GM12878 (cell line): ENCODE measurements around the gene POLN. TPM values are rescaled to one million over a fixed set of nuclear protein-coding genes. Genes with fewer than 3 reads are reported as not detected.

Source experiments
- ATAC-seq: fragments of 200-7000 bp; cut with Tn5 transposase; 3 replicates; pipeline ENCODE4 v1.9.1; 2020; ENCODE audit warnings: mild to moderate bottlenecking, moderate library complexity
- BruUV-seq: library from RNA; stranded (reverse); fragments of 400-500 nt; replicated peaks from 2 replicates; lab custom pipeline; 2021; lab: Mats Ljungman, UMichigan
- CTCF ChIA-PET: fragments of 300-600 bp; sonication (Branson Sonifier 250); formaldehyde crosslinking; extraction: SDS; loops from one replicate; lab custom pipeline; 2021; ENCODE audit warnings: inconsistent platforms; lab: Yijun Ruan, JAX
- POLR2A ChIA-PET: fragments of 350-600 bp; formaldehyde crosslinking; extraction: SDS; loops from one replicate; lab custom pipeline; 2021; ENCODE audit warnings: inconsistent platforms; lab: Charles Lee
- RAD21 ChIA-PET: fragments of 300-600 bp; sonication (Branson Sonifier 250); formaldehyde crosslinking; loops from one replicate; lab custom pipeline; 2023; ENCODE audit warnings: antibody characterized with exemption; ENCODE audit not compliant: unreplicated experiment; lab: Charles Lee
- SMC1A ChIA-PET: fragments of 300-600 bp; sonication (Branson Sonifier 250); formaldehyde crosslinking; loops from one replicate; lab custom pipeline; 2023; ENCODE audit not compliant: unreplicated experiment, uncharacterized antibody; lab: Charles Lee
- DNase-seq: peaks from one replicate; pipeline ENCODE4 v3.0.0-alpha.2; 2011; ENCODE audit warnings: low read depth, low spot score
- FAIRE-seq: peaks from 3 replicates; lab custom pipeline; 2011; peaks lifted over from hg19 to GRCh38; lab: Jason Lieb, UNC
- H2AFZ ChIP-seq: 2 replicates; pipeline ENCODE4 v1.6.0; 2011; ENCODE audit warnings: low read depth, low read length, control low read depth; ENCODE audit not compliant: control insufficient read depth
- H3K27ac ChIP-seq: 2 replicates; pipeline ENCODE4 v1.5.1; 2011; ENCODE audit warnings: control low read depth; ENCODE audit not compliant: control insufficient read depth, insufficient read depth
- H3K27me3 ChIP-seq, 2 experiments: replicated peaks in 1 of 2; 2 replicates each; pipeline versions ENCODE4 v1.6.0 to v1.6.1; 2011; ENCODE audit warnings: low read length in 1 of 2; ENCODE audit not compliant: control insufficient read depth in 2 of 2, insufficient read depth in 2 of 2
- H3K36me3 ChIP-seq, 2 experiments: 2 replicates each; pipeline ENCODE4 v1.5.1; 2011; ENCODE audit warnings: low read length in 1 of 2; ENCODE audit not compliant: control insufficient read depth in 2 of 2, insufficient read depth in 2 of 2
- H3K4me1 ChIP-seq: 2 replicates; pipeline ENCODE4 v1.6.1; 2011; ENCODE audit warnings: mild to moderate bottlenecking, low read length, moderate library complexity, mixed read lengths; ENCODE audit not compliant: control insufficient read depth, insufficient read depth
- H3K4me2 ChIP-seq: 2 replicates; pipeline ENCODE4 v1.6.0; 2011; ENCODE audit warnings: control low read depth; ENCODE audit not compliant: control insufficient read depth, insufficient read depth
- H3K4me3 ChIP-seq: fragments of 200-600 bp; sonication (generic); 2 replicates; pipeline ENCODE4 v1.5.1; 2016
- H3K79me2 ChIP-seq: 2 replicates; pipeline ENCODE4 v1.6.0; 2011; ENCODE audit warnings: low read length; ENCODE audit not compliant: control insufficient read depth, insufficient read depth
- H3K9ac ChIP-seq: 2 replicates; pipeline ENCODE4 v1.8.0; 2011; ENCODE audit warnings: low read length, control low read depth, mixed read lengths; ENCODE audit not compliant: control insufficient read depth, insufficient read depth
- H3K9me3 ChIP-seq: replicated peaks from 3 replicates; pipeline ENCODE4 v1.5.1; 2011; ENCODE audit warnings: mild to moderate bottlenecking, low read length; ENCODE audit not compliant: control insufficient read depth, insufficient read depth
- H4K20me1 ChIP-seq: 2 replicates; pipeline ENCODE4 v1.6.0; 2011; ENCODE audit not compliant: control insufficient read depth, insufficient read depth
- CHD4 ChIP-seq: fragments of 200-600 bp; sonication (generic); IDR thresholded peaks from 2 replicates; pipeline ENCODE4 v1.6.1; 2016; ENCODE audit warnings: mild to moderate bottlenecking
- DPF2 ChIP-seq: fragments of 450-650 bp; IDR thresholded peaks from 2 replicates; pipeline ENCODE4 v1.6.1; 2017; ENCODE audit warnings: mild to moderate bottlenecking
- EGR1 ChIP-seq, 2 experiments: IDR thresholded peaks; 1 replicate in 1 of 2; 2 replicates in 1 of 2; pipeline ENCODE4 v1.6.1; 2011 to 2012; ENCODE audit warnings: low read depth in 2 of 2, low read length in 2 of 2, borderline replicate concordance in 1 of 2, mild to moderate bottlenecking in 1 of 2, moderate library complexity in 1 of 2
- FOS ChIP-seq: IDR thresholded peaks from 3 replicates; pipeline ENCODE4 v1.6.1; 2011; ENCODE audit warnings: borderline replicate concordance; ENCODE audit not compliant: insufficient read length; ENCODE audit errors: extremely low read depth
- GABPA ChIP-seq: IDR thresholded peaks from 2 replicates; pipeline ENCODE4 v1.6.1; 2014; ENCODE audit warnings: antibody characterized with exemption, low read depth, mild to moderate bottlenecking, inconsistent platforms
- HDGF ChIP-seq: fragments of 450-650 bp; IDR thresholded peaks from 2 replicates; pipeline ENCODE4 v1.6.1; 2016; ENCODE audit warnings: antibody characterized with exemption
- KLF5 ChIP-seq: fragments of 450-650 bp; IDR thresholded peaks from 2 replicates; pipeline ENCODE4 v1.6.1; 2014; ENCODE audit warnings: mild to moderate bottlenecking; ENCODE audit not compliant: partially characterized antibody
- MEF2A ChIP-seq: IDR thresholded peaks from 2 replicates; pipeline ENCODE4 v1.6.1; 2011; ENCODE audit warnings: low read depth, mild to moderate bottlenecking, low read length, moderate library complexity; ENCODE audit not compliant: insufficient read depth
- POLR2AphosphoS2 ChIP-seq: IDR thresholded peaks from 2 replicates; pipeline ENCODE4 v1.6.1; 2011; ENCODE audit warnings: low read depth, mild to moderate bottlenecking, low read length, improper control_type of control experiment, moderate library complexity
- RCOR1 ChIP-seq: conservative IDR thresholded peaks from 2 replicates; pipeline ENCODE4 v1.6.1; 2012; ENCODE audit warnings: low read depth, low read length, improper control_type of control experiment
- SP1 ChIP-seq: IDR thresholded peaks from one replicate; pipeline ENCODE4 v1.6.1; 2011; ENCODE audit warnings: low read depth, low read length
- SPI1 ChIP-seq: IDR thresholded peaks from 2 replicates; pipeline ENCODE4 v1.6.1; 2011; ENCODE audit warnings: low read depth, mild to moderate bottlenecking, low read length, moderate library complexity, borderline replicate concordance; ENCODE audit not compliant: insufficient read depth
- WRNIP1 ChIP-seq: IDR thresholded peaks from 2 replicates; pipeline ENCODE4 v1.6.1; 2011; ENCODE audit warnings: low read depth, low read length, improper control_type of control experiment, borderline replicate concordance
- ZNF384 ChIP-seq: IDR thresholded peaks from 2 replicates; pipeline ENCODE4 v1.6.1; 2012; ENCODE audit warnings: low read depth, mild to moderate bottlenecking, low read length, improper control_type of control experiment, borderline replicate concordance
- WGBS: methylation state at CpG from one replicate; pipeline ENCODE4 v1.1.6; 2016; ENCODE audit warnings: low lambda C conversion rate; ENCODE audit not compliant: insufficient replicate concordance, insufficient coverage; ENCODE audit errors: missing lambda C conversion rate; 5-methylcytosine and 5-hydroxymethylcytosine counted together
- in situ Hi-C: fragments of 300-500 bp; cut with MboI; formaldehyde crosslinking; loops from 9 replicates; pipeline ENCODE4 v1.14.3; 2018; ENCODE audit warnings: mixed read lengths
- intact Hi-C: fragments of 100-400 bp; cut with micrococcal nuclease; formaldehyde crosslinking; loops from one replicate; pipeline ENCODE4 v1.14.2; 2022; ENCODE audit not compliant: unreplicated experiment
- polyA plus RNA-seq, 11 experiments: library from polyadenylated mRNA; depleted of rRNA in 4 of 11; unstranded in 6 of 11; stranded (reverse) in 5 of 11; fragments of >200 nt; fragmentation: Nextera tagmentation in 4 of 11; fragmentation: Illumina TruSeq in 1 of 11; extraction: Ambion mirVana in 4 of 11; extraction: Trizol in 1 of 11; gene quantifications; 1 replicate in 1 of 11; 2 replicates in 10 of 11; pipeline versions ENCODE4 v1.2.1 to v1.2.3, GENCODE V29; 2011 to 2016; ENCODE audit warnings: inconsistent platforms in 2 of 11, missing spikeins in 2 of 11, low read depth in 1 of 11
- total RNA-seq, 4 experiments: library from RNA; depleted of rRNA in 3 of 4; stranded (reverse); fragments of >200 nt in 3 of 4; fragmentation: Illumina TruSeq in 1 of 4; extraction: Trizol in 1 of 4; gene quantifications; 2 replicates each; pipeline versions ENCODE4 v1.2.1 to v1.2.3, GENCODE V29; 2013 to 2021

Gene POLN
- total and polyA plus RNA-seq, 10 of the 15 experiments (the other 5 are each of a cell fraction or from before 2014, with no cell fraction given): 0.09 to 2.0 (median 0.95) TPM; not detected in 1

- CTCF ChIA-PET: no interaction called here
Observed at GRCh38 chr4:2259541-2260343, 17.8 kb upstream of the POLN start.

GRCh38 chr4:2259036-2259540, 17.2 kb upstream of the POLN start:
- intact Hi-C loops (no loop called here), in situ Hi-C loops (no loop called here)
- SMC1A ChIA-PET: no interaction called here
- Histone ChIP-seq H3K9me3 (no peaks in the 10 kb centered on the region), H3K27ac (no peak overlapping the region), H4K20me1 (no peaks in the 10 kb centered on the region; the same call in 1 of the 2 replicates), H3K9ac (no peak overlapping the region), H2AFZ (no peak overlapping the region), H3K4me2 (no peak overlapping the region), H3K4me3 (no peak overlapping the region), H3K4me1 (no peaks in the 10 kb centered on the region; the same call in 1 of the 2 replicates), H3K36me3 (peaks cover 0 to 4% of the 10 kb centered on the region in 2 experiments; a peak in 2 of 4 replicates), H3K79me2 (peaks cover 10% of the 10 kb centered on the region), H3K27me3 (no peaks in the 10 kb centered on the region)
- POLR2A ChIA-PET: no interaction called here
- no peak for FAIRE-seq
- 78% methylated on average over 12 of the region's 13 CpGs for WGBS
- RAD21 ChIA-PET: no interaction called here
- BruUV-seq: no TSS peak
- CTCF ChIA-PET: no interaction called here
- no peak for TF ChIP-seq HDGF
- TF ChIP-seq ZNF384: no peak
- TF ChIP-seq FOS: no peak
- no peak for TF ChIP-seq KLF5
- TF ChIP-seq SPI1: no peak
- no peak for TF ChIP-seq WRNIP1
- no peak for ATAC-seq
- DNase-seq: no peak

More at GRCh38 chr4:2259541-2260343, 17.8 kb upstream of the POLN start:
- Histone ChIP-seq H3K27ac (no peak overlapping the region), H3K36me3 (peaks cover 0 to 2% of the 10 kb centered on the region in 2 experiments; a peak in 2 of 4 replicates), H3K4me3 (peak overlapping the region; percentile 88; the same call in 1 of the 2 replicates), H3K9me3 (no peaks in the 10 kb centered on the region), H3K4me1 (no peaks in the 10 kb centered on the region; the same call in 1 of the 2 replicates), H3K79me2 (peaks cover 10% of the 10 kb centered on the region), H3K27me3 (no peaks in the 10 kb centered on the region), H2AFZ (no peak overlapping the region), H3K9ac (no peak overlapping the region; the same call in 1 of the 2 replicates), H4K20me1 (no peaks in the 10 kb centered on the region; the same call in 1 of the 2 replicates), H3K4me2 (peak overlapping the region; percentile 89)
- TF ChIP-seq EGR1 (IDR thresholded peaks at IDR 0.05; ENCODE audit: borderline replicate concordance in 1 of 2, low read depth in 2 of 2, low read length in 2 of 2) (no peak), MEF2A (no peak), DPF2 (no peak), RCOR1 (no peak), GABPA (no peak), SP1 (no peak), CHD4 (no peak), POLR2AphosphoS2 (no peak)
- in situ Hi-C loops (no loop called here), intact Hi-C loops (loop anchor here (10.0 kb wide), 1 partner anchor 815 kb away; the partner anchor contains the start of genes HTT and HTT-AS)
- RAD21 ChIA-PET: no interaction called here
- FAIRE-seq (no peak), ATAC-seq (no peak), DNase-seq (no peak)
- SMC1A ChIA-PET: no interaction called here
- WGBS: 87% methylated on average over 15 of the region's 15 CpGs
- BruUV-seq: no TSS peak
- POLR2A ChIA-PET: interaction anchor here (1.3 kb wide), 1 partner anchor 18 kb away, joined by 5 read pairs; the partner anchor contains the start of genes HAUS3 and POLN
